Activated T-helper 9 cell treated with anti-CD3 and anti-CD28 coated beads, Interleukin-2, amount 50 U/mL, for 16 hours (primary cell): ENCODE results near the gene CMTM5.
"Not testable (repeated sequence)": the region's sequence is repeated elsewhere in the genome, so short reads cannot be mapped to it uniquely, and the experiment has no call there.

Experiments
- DNase-seq: peaks from one replicate; pipeline ENCODE4 v3.0.0-alpha.2; 2020; ENCODE audit warnings: low read depth

CMTM5 gene

DNA sequence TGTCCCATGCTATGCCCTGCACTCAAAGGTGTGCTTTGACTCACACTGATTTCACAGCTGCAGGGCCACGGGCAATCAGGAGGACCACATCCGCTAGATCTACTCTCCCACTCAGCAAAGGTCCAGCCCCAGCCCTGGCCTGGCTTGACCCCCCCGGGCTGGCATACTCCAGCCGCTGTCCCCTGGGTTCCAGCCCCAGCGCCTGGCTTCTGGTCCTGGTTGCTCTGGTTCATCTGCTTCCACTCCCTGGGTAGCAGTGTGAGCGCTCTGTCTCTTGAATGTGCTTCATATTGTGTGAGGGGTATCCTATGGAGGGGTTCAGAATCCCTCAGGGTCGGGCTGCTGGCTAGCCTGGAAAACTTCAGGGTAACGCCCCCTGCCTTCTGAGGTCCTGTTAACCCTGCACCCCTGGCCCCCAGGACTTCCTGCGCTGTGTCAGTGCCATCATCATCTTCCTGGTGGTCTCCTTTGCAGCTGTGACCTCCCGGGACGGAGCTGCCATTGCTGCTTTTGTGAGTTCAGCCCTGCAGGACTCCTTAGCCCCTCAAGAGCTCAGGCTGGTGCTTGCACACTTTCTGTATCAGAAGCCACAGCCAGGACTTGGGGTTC lies 1.9 kb downstream of the CMTM5 start:
- no peak for DNase-seq

DNA sequence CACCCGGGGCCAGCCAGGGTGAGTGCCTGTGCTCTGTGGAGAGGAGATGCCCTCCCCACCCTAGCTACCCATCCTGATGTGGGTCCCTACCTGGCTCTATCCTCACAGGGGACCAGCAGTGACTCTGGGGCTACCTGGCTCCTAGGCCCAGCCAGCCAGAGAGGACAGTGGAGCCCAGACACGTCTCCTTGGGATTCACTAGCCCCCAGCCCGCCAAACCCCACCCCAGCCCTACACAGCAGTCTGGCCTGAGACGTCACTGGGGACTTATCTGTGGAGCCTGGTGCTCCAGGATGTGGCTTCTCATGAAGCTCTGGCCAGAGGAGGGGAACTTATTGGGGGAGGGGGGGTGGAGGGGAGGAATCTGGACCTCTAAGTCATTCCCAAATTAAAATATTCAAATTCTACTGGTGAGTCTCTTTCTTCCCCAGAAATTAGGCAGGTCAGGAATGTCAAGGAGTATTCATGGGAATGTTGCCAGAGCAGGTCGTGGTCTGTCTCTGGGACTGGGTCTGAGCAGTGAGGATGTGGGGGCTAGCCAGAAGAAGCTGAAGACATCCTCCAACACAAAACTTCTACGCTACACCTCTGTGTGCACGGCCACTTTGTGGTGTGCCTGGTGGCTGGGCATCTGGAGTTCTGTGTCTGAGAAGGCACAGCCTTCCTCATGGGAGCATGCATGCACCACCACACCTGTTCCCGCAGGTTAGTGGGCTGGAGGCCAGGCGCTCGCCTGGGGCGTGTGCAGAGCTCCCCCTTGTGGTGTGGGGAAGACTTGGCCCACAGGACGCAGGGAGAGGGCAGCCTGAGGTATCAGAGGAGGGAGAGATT lies 2.7 kb downstream of the CMTM5 start:
- DNase-seq, result peak; percentile 59

DNA sequence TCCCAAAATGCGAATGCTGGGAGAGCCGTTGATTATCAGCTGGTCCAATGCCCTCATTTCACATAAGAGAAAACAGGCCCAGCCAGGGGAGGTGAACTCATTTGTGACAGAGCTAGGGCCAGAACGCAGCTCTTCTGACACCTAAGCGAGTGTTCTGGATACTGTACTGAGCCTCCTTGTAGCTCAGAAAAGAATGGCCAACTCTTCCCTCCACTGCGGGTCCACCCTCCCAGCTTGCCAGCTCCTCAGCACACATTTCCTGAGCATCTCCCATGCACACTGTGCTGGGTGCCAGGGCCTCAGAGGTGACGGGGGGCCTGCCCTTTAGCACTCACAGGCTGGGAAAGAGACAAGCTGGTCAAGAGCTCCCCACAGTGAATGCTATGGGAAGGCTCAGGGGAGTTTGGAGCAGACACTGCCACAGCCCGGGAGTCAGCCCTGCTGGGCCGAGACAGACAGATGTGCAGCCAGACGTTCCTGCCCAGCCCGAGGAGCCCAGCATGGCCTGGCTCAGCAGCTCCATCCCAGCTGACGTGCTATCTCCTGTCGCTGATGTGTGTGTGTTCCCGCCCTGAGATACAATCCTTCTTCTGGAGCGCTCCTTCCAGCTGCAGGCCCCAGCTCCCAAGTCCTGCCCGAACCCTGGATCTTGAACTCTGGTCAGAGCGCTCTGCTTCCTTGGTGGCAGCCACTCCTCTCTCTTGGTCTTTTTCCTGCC lies 3.5 kb downstream of the CMTM5 start:
- DNase-seq, result no peak

DNA sequence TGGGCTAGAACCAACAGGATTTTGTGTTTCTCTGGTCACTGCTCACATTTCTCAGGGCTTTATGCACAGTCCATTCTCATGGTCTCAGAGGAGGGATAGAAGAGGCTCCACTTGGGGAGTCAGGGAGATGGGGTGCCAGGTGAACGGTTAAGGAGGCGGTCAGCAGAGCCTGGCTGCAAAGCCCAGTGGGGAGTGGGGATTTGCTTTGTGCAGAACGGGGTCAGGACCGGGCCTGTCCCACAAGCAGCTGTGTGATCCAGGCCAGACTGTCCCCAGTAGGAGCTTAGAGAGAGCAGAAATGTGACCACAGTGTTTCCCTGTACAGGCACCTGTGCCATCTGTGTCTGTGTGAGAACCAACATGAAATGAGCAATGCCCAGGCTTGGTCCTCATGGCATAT lies 4.1 kb downstream of the CMTM5 start:
- no peak for DNase-seq

DNA sequence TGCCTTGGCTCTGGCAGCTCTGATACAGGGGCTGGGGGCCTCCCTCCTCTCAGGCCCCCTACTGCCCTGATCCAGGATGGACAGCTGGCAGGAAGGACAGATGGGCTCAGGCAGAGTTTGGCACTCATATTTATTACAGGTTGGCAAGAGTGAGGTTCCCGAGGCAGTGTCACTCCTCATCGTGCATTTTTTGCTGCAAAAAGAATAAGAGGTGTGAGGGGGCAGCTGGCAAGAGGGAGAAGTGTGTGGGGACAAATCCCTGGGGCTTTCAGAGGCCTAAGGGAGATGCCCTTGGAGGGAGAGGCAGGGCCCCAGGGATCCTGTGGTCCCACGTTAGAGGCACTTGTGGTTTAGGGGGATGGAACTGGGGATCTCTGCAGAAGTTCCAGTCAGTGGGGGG lies 5.0 kb downstream of the CMTM5 start:
- no peak for DNase-seq

DNA sequence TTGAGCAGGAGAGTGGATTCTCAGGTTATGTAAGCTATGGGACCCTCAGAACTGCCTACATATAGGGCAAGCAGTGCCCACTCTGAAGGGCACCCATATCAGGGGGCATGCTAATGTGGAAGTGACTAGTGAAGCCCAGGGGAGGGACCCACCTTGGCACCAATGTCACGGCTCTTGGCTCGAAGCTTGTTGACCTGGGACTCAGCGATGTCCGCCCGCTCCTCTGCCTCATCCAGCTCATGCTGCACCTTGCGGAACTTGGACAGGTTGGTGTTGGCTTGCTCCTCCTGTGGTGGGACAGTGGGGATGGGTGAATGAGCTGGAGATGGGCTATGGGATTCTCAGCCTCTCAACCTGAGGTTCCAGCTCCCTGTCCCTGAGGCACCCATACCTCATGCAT lies 5.4 kb downstream of the CMTM5 start:
- no peak for DNase-seq

DNA sequence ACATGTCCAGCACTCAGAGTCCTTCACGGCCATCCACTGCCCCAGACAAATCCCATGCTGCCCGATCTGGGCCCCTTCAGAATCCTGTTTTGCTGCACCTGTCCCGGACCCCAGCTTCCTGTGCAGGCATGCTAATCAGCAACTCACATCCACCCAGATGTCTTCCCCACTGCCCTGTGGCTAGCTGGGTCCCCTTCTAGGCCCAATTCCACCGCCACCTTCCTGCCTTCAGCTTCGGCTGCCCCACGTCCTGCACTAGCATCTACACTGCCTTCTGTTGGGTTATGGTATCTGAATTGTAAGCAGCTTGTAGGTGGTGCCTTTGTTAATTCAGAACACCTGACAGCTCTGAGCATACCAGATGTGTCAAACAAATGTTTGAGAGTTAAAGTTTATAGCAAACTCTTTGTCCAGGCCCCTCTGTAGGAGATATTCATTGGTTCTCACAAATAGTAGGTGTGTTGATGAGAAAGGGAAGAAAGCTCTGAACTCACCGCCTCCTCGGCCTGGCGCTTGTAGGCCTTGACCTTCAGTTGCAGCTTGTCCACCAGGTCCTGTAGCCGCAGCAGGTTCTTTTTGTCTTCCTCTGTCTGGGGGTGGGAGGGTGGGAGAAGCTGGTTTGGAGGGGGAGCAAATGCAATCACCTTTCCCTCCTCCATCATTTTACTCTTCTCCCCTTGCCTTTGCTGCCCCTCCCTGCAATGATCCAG lies 6.0 kb downstream of the CMTM5 start:
- no peak for DNase-seq

DNA sequence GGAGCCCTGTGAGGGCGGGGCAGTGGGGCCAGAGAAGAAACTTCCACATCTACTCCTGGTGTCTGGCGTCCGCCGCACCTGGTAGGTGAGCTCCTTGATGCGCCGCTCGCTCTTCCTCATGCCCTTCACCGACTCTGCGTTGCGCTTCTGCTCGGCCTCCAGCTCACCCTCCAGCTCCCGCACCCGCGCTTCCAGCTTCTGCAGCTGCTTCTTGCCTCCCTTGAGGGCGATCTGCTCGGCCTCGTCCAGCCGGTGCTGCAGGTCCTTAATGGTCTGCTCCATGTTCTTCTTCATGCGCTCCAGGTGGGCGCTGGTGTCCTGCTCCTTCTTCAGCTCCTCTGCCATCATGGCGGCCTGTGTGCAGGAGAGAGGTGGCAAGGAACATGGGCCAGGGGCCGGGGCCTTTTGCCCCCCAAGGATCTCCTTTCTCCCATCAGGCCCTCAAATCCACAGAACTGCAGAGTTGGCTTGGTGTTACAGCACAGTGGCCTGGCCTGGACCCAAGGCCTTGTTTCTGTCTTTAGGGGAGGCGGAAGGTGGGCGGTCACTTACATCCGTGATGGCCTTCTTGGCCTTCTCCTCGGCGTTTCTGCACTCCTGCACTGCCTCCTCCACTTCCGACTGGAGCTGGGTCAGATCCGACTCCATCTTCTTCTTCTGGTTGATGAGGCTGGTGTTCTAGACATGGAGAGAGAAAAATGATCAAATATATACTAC lies 7.7 kb downstream of the CMTM5 start:
- DNase-seq, result no peak

DNA sequence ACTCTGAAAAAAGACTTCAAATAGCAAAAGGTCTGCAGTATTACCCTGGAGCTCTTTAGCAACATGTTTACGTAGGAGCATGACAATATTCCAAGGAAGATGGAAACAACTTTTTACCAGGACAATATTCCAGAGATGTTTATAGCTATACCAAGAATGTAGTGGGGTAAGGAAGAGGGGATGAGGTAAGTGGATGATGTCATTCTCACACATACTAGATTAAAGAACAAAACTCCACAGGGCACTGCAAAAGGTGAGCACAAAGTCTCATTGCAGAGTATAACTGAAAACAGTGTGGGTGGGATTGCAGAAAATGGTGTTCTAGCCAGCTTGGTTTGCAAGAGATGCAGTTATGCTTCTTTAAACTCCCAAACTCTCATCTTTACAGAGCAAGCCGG lies 8.4 kb downstream of the CMTM5 start:
- DNase-seq, result no peak

DNA sequence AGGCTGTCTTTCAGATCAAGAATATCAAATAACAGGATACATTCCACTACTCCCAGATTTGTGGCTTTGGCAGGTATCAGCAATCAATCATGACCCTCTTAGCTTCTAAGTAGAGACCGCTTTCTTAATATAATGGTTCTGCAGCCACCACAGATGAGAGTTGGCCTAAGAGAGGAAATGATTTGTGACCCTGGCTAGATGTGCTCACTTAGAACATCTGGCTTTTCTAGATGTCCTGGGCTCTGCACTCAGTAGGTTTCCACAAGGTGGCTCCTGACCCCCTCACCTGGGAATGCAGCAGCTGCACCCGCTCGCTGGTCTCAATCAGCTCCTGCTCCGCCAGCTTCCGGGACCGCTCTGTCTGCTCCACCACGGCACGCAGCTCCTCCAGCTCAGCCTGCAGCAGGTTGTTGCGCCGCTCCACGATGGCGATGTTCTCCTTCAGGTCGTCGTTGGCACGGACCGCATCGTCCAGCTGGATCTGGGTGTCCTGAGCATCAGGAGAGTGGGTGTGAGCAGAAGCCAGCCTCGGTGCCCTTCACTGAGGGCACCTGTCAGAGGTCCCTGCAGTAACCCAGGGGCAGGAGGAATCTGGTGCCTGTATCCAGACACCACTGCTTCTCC lies 8.9 kb downstream of the CMTM5 start:
- no peak for DNase-seq

DNA sequence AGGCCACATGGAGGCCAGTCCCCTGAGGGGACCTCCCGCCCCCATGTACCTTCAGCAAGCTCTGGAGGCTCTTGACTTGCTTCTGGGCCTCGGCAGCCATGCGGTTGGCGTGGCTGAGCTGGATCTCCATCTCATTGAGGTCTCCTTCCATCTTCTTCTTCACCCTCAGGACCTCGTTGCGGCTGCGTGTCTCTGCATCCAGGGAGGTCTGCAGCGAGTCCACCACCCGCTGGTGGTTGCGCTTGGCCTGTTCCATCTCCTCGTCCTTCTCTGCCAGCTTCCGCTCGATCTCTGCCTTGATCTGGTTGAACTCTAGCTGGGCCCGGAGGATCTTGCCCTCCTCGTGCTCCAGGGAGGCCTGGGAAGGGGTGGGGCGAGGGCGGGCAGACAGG lies 9.4 kb downstream of the CMTM5 start:
- not testable (repeated sequence) for DNase-seq

DNA sequence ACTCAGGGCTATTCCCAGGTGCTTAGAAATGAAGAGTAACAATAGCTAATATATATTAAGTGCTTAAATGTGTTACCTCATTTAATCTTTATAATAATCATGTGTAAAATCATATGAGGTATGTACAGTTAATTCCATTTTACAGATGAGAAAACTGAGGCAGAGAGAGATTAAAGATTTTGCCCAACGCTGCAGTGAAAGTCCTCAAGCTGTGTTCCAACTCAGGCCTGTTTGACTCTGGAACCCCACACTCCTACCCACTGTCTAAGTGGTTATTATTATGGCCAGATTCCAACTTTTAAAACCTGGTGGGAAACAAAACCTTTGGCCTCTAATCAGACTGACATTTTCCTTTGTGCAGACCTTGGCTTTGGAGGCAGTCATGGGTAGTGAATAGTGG lies 10.2 kb downstream of the CMTM5 start:
- DNase-seq, result no peak

DNA sequence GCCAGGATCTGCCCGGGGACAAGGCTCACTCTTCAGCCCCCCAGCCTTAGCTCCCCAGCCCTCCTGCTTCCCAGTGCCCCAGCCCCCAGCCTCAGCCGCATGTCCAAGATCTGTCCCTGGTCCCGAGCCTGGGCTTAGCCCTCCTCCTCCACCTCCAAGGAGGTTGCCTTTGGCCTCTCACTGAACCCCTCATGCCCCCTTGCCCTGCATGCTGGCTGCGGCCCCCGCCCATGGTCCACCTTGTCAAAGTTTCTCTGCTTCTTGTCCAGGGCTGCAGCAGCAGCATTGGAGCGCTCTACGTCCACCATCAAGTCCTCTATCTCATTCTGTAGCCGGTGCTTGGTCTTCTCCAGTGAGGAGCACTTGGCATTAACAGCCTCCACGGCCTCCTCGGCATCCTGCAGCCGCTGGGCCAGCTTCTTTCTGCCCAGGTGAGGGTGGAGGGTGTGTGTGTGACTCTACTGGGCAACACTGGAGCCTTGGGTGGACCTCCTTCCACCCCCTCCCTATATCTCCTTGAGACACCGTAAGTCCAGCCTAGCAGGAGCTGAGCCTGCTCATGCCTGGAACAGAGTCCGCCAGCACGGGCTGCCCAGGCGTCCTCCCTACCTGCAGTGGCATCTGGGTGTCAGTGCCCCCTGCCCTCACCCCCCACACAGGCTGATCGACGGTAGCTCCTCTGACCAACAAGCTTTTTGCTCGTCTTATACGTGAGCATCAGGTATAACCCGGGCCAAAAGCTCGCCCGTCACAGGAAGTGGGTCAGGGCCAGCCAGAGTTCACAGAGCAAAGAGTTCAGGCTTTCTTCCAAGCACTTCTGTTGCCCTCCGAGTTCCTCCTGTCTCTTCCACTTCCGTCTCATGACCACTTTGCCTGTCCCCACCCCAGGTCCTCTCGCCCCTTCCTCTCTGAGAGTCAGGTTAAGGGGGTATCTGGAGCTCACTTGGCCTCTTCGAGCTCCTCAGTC lies 11.4 kb downstream of the CMTM5 start:
- DNase-seq, result no peak

DNA sequence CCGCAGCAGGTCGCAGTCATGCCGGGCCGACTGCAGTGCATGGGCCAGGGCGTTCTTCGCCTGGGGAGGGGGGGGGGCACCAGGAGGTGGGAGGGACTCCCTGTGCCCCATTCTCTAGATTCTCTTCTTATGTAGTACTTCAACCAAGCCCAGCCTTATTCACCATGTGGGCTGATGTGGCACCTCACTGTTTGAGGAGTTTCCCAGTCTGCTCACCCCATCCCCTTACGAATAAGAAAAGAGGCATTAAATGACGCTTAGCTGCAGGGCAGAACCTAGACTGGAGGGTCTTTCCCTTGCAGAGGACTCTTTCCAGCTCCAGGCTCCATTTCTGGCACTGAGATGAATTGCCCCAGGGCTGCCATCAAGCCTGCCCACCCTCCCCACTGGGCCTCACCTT lies 12.2 kb downstream of the CMTM5 start:
- DNase-seq, result no peak

DNA sequence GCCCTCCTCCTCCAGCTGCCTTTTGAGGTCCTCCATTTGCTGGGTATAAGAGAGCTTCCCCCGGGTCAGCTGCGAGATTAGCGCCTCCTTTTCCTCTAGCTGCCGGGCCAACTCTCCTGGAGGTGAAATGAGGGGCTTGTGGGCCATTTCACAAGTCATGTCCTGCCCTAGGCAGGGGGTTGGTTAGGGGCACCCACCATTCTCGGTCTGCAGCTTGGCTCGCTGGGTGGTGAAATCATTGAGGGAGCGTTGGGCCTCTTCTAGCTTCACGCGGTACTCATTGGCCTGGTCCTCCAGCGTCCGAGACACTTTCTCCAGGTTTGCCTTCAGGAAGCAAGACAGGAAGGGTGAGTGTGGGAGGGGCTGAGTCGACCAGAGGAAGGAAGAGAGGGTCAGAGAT lies 12.6 kb downstream of the CMTM5 start:
- no peak for DNase-seq

DNA sequence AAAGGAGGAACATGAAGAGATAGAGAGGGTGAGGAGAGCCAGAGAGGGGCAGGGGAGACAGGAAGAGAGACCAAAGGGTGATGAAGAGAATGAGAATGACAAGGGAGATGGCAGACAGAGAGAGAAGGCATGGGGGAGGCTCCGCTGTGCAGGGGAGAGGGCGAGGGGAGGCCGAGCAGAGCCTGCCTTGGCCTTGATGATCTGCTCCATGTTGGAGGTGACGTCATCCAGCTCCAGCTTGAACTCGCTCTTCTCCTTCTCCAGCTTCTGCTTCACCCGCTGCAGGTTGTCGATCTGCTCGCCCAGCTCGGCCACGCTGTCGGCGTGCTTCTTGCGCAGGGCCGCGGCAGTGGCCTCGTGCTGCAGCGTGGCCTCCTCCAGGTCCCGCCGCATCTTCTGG lies 13.0 kb downstream of the CMTM5 start:
- DNase-seq, result not testable (repeated sequence)

DNA sequence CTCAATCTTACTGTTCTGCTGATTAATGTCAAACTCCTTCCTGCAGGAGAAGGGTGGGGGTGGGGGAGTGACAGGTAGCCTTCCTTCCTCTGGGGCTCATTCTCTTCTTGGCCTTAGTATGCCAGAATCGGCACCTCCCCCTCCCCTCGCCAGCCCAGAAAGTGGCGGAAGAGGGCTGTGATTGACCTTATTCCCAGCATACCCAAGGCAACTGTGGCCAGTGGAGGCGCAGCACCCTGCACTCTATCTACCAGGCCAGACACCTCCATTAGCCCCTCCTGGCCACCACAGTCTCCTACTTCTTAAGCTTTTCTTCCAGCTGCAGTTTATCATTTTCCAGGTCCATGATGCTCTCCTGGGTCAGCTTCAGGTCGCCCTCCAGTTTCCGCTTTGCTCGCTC lies 15.8 kb downstream of the CMTM5 start:
- DNase-seq, result no peak

DNA sequence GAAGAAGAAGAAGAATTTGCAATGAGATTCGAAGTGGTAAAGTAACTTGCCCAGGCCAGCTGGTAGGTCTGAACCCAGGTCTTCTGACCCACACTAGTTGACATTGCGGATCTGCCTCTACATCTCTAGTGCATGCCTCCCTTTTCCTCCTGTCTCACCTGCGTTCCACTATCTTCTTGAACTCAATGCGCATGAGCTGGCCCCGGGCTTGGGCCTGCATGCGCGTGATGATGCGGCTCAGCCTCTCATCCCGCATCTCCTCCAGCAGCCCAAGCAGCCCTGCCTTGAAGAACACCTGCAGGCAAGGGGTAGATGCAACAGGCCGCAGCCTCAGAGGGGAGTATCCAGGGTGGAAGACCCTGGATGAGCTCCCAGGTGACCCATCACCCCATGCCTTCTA lies 19.3 kb downstream of the CMTM5 start:
- no peak for DNase-seq

DNA sequence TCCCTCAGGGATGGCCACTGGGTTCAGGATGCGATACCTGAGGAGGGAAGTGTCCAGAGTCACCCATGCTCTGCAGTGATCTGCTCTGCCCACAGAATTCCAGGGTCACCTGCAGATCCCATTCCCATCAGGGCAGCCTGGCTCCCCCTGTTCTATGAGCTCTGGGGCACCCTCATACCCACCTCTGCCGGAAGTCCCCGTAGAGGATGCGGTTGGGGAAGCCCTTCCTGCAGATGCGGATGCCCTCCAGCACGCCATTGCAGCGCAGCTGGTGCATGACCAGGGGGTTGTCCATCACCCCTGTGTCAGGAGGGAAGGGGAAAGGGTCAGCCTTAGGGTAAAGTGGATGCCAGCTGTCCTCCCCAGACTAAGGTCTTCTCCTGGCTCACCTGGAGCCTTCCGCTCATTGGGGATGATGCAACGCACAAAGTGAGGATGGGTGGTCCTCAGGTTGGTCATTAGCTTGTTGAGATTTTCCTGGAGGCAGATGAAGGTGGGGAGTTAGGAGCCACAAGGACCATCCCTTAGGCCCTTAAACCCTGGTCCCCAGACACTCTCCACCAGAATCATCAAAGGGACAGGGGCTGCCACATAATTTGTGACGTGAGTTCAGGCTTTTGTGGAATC lies 20.0 kb downstream of the CMTM5 start:
- DNase-seq, result no peak

DNA sequence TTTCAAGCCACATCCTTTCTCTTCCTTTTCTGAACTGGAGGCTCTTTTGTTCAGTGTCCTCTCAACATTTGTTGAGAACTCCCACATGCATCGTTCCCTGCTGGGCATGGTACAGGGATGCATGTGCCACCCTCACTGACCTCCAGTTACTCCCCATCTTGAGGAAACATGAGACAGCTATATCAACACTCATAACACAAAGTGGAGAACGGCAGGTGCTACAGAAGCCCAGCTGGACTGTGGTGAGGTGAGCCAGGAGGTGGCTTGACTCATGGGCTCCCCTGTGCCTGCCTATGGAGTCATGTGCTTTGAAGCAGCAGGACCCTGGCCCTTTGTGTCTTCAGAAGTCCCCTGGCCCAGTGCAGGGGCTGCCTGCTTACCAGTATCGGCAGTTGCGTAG lies 21.5 kb downstream of the CMTM5 start:
- DNase-seq, result no peak
